Measurements from ENCODE around the gene RAB4B. TPM values are rescaled to one million over a fixed set of nuclear protein-coding genes. Genes with fewer than 3 reads are reported as not detected.

RAB4B gene
- total and polyA plus RNA-seq, 2 of the 13 experiments (the other 11 are each of a cell fraction or from before 2014, with no cell fraction given), result 3.3 to 5.4 TPM

DNA sequence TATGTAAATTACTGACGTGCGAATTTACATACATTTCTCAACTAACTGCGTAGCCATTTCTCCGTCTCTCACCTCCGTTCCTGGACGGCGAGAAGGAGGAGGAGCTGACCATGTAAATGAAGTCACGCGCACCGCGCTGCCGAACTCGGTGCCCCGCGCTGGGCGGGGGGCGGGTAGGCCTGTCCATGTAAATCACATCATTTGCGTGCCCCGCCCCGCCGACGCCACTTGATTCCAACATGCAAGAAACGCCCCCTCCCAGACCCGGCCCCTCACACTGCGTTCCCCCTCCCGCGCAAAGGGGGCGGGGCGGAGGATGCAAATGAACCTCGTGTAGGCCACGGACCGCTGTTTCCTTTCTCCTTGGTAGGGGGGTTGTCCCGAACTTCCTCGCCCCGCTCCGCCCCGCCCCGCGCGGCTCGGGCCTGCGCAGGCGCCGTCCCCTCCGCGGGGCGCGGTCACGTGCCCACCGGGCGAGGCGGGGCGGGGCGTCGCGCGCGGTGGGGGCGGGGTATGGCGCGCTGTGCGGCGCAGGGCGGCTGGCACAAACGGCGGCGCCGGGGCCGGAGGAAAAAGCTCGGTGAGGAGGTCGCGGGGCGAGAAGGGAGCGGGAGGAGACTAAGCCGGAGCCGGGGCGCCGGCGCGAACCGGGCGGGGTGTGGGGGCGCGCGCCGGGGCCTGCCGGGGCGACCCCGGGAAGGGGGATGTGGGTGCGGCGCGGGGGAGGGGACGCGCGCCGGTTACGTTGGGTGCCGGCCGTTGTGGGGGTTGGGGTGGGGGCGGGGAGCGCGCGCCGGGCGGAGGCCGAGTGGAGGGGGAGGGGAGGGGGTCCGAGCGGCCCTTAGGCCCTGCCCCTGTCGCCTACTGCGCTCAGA is 20.9 kb downstream of the RAB4B start, which contains the start of gene EGLN2 (continued):
- TF ChIP-seq ZEB1 (IDR thresholded peaks at IDR 0.05; ENCODE audit: insufficient replicate concordance, low read depth), result no peak
- TF ChIP-seq ZNF720 (CRISPR knock-in tag; IDR thresholded peaks at IDR 0.05), result no peak
- no peak for TF ChIP-seq ZBTB42 (CRISPR knock-in tag; IDR thresholded peaks at IDR 0.05)
- TF ChIP-seq, protein P1, sequence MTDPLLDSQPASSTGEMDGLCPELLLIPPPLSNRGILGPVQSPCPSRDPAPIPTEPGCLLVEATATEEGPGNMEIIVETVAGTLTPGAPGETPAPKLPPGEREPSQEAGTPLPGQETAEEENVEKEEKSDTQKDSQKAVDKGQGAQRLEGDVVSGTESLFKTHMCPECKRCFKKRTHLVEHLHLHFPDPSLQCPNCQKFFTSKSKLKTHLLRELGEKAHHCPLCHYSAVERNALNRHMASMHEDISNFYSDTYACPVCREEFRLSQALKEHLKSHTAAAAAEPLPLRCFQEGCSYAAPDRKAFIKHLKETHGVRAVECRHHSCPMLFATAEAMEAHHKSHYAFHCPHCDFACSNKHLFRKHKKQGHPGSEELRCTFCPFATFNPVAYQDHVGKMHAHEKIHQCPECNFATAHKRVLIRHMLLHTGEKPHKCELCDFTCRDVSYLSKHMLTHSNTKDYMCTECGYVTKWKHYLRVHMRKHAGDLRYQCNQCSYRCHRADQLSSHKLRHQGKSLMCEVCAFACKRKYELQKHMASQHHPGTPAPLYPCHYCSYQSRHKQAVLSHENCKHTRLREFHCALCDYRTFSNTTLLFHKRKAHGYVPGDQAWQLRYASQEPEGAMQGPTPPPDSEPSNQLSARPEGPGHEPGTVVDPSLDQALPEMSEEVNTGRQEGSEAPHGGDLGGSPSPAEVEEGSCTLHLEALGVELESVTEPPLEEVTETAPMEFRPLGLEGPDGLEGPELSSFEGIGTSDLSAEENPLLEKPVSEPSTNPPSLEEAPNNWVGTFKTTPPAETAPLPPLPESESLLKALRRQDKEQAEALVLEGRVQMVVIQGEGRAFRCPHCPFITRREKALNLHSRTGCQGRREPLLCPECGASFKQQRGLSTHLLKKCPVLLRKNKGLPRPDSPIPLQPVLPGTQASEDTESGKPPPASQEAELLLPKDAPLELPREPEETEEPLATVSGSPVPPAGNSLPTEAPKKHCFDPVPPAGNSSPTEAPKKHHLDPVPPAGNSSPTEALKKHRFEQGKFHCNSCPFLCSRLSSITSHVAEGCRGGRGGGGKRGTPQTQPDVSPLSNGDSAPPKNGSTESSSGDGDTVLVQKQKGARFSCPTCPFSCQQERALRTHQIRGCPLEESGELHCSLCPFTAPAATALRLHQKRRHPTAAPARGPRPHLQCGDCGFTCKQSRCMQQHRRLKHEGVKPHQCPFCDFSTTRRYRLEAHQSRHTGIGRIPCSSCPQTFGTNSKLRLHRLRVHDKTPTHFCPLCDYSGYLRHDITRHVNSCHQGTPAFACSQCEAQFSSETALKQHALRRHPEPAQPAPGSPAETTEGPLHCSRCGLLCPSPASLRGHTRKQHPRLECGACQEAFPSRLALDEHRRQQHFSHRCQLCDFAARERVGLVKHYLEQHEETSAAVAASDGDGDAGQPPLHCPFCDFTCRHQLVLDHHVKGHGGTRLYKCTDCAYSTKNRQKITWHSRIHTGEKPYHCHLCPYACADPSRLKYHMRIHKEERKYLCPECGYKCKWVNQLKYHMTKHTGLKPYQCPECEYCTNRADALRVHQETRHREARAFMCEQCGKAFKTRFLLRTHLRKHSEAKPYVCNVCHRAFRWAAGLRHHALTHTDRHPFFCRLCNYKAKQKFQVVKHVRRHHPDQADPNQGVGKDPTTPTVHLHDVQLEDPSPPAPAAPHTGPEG (CRISPR knock-in tag; IDR thresholded peaks at IDR 0.05), result no peak
- TF ChIP-seq, protein P2, sequence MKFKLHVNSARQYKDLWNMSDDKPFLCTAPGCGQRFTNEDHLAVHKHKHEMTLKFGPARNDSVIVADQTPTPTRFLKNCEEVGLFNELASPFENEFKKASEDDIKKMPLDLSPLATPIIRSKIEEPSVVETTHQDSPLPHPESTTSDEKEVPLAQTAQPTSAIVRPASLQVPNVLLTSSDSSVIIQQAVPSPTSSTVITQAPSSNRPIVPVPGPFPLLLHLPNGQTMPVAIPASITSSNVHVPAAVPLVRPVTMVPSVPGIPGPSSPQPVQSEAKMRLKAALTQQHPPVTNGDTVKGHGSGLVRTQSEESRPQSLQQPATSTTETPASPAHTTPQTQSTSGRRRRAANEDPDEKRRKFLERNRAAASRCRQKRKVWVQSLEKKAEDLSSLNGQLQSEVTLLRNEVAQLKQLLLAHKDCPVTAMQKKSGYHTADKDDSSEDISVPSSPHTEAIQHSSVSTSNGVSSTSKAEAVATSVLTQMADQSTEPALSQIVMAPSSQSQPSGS (CRISPR knock-in tag; IDR thresholded peaks at IDR 0.05), result no peak
- TF ChIP-seq SIX4 (CRISPR knock-in tag; IDR thresholded peaks at IDR 0.05), result no peak
- TF ChIP-seq ZBTB1 (CRISPR knock-in tag; IDR thresholded peaks at IDR 0.05; ENCODE audit: borderline replicate concordance), result no peak
- no peak for TF ChIP-seq FOXC1 (CRISPR knock-in tag; IDR thresholded peaks at IDR 0.05; ENCODE audit: borderline replicate concordance)
- TF ChIP-seq KLF11 (CRISPR knock-in tag; IDR thresholded peaks at IDR 0.05), result no peak
- peak; percentile 93 for TF ChIP-seq SP4 (CRISPR knock-in tag; IDR thresholded peaks at IDR 0.05)
- TF ChIP-seq BRD4 (CRISPR knock-in tag; IDR thresholded peaks at IDR 0.05), result no peak
- TF ChIP-seq, protein P3, sequence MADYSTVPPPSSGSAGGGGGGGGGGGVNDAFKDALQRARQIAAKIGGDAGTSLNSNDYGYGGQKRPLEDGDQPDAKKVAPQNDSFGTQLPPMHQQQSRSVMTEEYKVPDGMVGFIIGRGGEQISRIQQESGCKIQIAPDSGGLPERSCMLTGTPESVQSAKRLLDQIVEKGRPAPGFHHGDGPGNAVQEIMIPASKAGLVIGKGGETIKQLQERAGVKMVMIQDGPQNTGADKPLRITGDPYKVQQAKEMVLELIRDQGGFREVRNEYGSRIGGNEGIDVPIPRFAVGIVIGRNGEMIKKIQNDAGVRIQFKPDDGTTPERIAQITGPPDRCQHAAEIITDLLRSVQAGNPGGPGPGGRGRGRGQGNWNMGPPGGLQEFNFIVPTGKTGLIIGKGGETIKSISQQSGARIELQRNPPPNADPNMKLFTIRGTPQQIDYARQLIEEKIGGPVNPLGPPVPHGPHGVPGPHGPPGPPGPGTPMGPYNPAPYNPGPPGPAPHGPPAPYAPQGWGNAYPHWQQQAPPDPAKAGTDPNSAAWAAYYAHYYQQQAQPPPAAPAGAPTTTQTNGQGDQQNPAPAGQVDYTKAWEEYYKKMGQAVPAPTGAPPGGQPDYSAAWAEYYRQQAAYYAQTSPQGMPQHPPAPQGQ (CRISPR knock-in tag; IDR thresholded peaks at IDR 0.05; ENCODE audit: borderline replicate concordance), result no peak
- TF ChIP-seq ZNF101 (CRISPR knock-in tag; IDR thresholded peaks at IDR 0.05; ENCODE audit: borderline replicate concordance, low read depth), result no peak
- TF ChIP-seq, protein P4, sequence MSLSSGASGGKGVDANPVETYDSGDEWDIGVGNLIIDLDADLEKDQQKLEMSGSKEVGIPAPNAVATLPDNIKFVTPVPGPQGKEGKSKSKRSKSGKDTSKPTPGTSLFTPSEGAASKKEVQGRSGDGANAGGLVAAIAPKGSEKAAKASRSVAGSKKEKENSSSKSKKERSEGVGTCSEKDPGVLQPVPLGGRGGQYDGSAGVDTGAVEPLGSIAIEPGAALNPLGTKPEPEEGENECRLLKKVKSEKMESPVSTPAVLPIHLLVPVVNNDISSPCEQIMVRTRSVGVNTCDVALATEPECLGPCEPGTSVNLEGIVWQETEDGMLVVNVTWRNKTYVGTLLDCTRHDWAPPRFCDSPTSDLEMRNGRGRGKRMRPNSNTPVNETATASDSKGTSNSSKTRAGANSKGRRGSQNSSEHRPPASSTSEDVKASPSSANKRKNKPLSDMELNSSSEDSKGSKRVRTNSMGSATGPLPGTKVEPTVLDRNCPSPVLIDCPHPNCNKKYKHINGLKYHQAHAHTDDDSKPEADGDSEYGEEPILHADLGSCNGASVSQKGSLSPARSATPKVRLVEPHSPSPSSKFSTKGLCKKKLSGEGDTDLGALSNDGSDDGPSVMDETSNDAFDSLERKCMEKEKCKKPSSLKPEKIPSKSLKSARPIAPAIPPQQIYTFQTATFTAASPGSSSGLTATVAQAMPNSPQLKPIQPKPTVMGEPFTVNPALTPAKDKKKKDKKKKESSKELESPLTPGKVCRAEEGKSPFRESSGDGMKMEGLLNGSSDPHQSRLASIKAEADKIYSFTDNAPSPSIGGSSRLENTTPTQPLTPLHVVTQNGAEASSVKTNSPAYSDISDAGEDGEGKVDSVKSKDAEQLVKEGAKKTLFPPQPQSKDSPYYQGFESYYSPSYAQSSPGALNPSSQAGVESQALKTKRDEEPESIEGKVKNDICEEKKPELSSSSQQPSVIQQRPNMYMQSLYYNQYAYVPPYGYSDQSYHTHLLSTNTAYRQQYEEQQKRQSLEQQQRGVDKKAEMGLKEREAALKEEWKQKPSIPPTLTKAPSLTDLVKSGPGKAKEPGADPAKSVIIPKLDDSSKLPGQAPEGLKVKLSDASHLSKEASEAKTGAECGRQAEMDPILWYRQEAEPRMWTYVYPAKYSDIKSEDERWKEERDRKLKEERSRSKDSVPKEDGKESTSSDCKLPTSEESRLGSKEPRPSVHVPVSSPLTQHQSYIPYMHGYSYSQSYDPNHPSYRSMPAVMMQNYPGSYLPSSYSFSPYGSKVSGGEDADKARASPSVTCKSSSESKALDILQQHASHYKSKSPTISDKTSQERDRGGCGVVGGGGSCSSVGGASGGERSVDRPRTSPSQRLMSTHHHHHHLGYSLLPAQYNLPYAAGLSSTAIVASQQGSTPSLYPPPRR (CRISPR knock-in tag; IDR thresholded peaks at IDR 0.05; ENCODE audit: borderline replicate concordance), result peak; percentile 27; the same call in 1 of the 2 replicates
